Fibroblast of lung (primary cell): Measurements from ENCODE around the gene ABAT.

ENCODE experiments used
- CTCF ChIP-seq, 2 donors: IDR thresholded peaks in 1 of 2; conservative IDR thresholded peaks in 1 of 2; 1 replicate in 1 of 2; 2 replicates in 1 of 2; pipeline ENCODE4 v1.5.1; 2011 to 2012; ENCODE audit warnings: low read length in 2 of 2, control low read depth in 1 of 2, inconsistent platforms in 1 of 2, low read depth in 1 of 2, mild to moderate bottlenecking in 1 of 2
- EZH2 ChIP-seq: IDR thresholded peaks from 2 replicates; pipeline ENCODE4 v1.5.1; 2012; ENCODE audit warnings: low read length, control low read depth, mild to moderate bottlenecking; ENCODE audit errors: missing control alignments

- TF ChIP-seq CTCF (conservative IDR thresholded peaks at IDR 0.05 in 1 of 2, IDR thresholded peaks at IDR 0.05 in 1 of 2; ENCODE audit: low read depth in 1 of 2, low read length in 2 of 2) = no peak
- no peak for TF ChIP-seq EZH2
Observed at GRCh38 chr16:8663192-8664089, 11.0 kb upstream of the ABAT start.
